HAP-1 (cell line): Measurements from ENCODE around the gene RAB7A.

Experiments used
- DNase-seq, 2 experiments: peaks; one replicate each; pipeline ENCODE4 v3.0.0-alpha.2; 2016 to 2020; ENCODE audit warnings: low spot score in 2 of 2
- H3K27me3 ChIP-seq: fragments of 250-450 bp; sonication (Bioruptor Pico); 2 replicates; pipeline ENCODE4 v1.5.1; 2020; ENCODE audit warnings: low read depth, mild to moderate bottlenecking, moderate library complexity
- H3K36me3 ChIP-seq: fragments of 250-450 bp; sonication (Bioruptor Pico); replicated peaks from 2 replicates; pipeline ENCODE4 v1.5.1; 2020; ENCODE audit warnings: mild to moderate bottlenecking
- H3K4me1 ChIP-seq: fragments of 250-450 bp; sonication (Bioruptor Pico); 2 replicates; pipeline ENCODE4 v1.5.1; 2020; ENCODE audit warnings: mild to moderate bottlenecking
- H3K4me3 ChIP-seq: fragments of 250-450 bp; sonication (Bioruptor Pico); 2 replicates; pipeline ENCODE4 v1.5.1; 2020; ENCODE audit warnings: mild to moderate bottlenecking, moderate library complexity
- H3K9me3 ChIP-seq: fragments of 250-450 bp; sonication (Bioruptor Pico); 2 replicates; pipeline ENCODE4 v1.5.1; 2020; ENCODE audit warnings: mild to moderate bottlenecking, moderate library complexity
- in situ Hi-C: fragments of 300-500 bp; cut with MboI; formaldehyde crosslinking; loops from 3 replicates; pipeline ENCODE4 v1.14.3; 2020; ENCODE audit warnings: low sequenced_read_pairs, inconsistent platforms, mixed read lengths

The RAB7A gene

GRCh38 chr3:128841926-128842920 is 116.2 kb downstream of the RAB7A start:
- in situ Hi-C loops: no loop called here
- H3K9me3 ChIP-seq: no peaks in the 10 kb centered on the region

DNA sequence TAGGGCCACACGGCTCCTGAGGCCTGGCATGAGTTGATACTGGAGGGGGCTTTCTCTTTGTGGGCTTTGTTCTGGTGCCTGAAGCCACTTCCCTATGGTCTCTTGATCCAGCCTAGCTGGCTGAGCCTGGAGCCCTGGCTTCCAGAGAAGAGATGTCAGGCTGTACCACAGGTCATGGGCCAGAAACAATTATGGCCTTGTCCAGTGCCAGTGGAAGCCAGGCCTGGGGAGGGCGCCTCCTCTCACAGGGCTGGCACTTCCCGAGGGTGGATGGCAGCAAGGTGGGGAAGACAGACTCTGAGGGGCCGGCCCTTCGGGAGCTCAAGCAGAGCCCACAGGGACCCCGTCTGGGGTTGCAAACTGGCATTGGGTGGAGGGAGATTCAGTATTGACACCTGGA is 118.5 kb downstream of the RAB7A start:
- Histone ChIP-seq H3K9me3 (no peaks in the 10 kb centered on the region), H3K4me1 (peaks cover 10% of the 10 kb centered on the region), H3K4me3 (no peak overlapping the region), H3K27me3 (no peaks in the 10 kb centered on the region), H3K36me3 (no peaks in the 10 kb centered on the region)
- in situ Hi-C loops: no loop called here
- DNase-seq: no peak

More at GRCh38 chr3:128841926-128842920, 116.2 kb downstream of the RAB7A start:
- Histone ChIP-seq H3K4me1 (peaks cover 10% of the 10 kb centered on the region), H3K36me3 (no peaks in the 10 kb centered on the region), H3K4me3 (no peak overlapping the region), H3K27me3 (no peaks in the 10 kb centered on the region)
- no peak for DNase-seq

GRCh38 chr3:128845119-128845777 is 119.3 kb downstream of the RAB7A start:
- H3K36me3 ChIP-seq: no peaks in the 10 kb centered on the region
- H3K4me1 ChIP-seq: peaks cover 10% of the 10 kb centered on the region
- DNase-seq: peak in 1 of 2 experiments; percentile 32
- in situ Hi-C loops: no loop called here
- no peaks in the 10 kb centered on the region for H3K27me3 ChIP-seq
- H3K4me3 ChIP-seq: peak overlapping the region; percentile 24; the same call in 1 of the 2 replicates
- H3K9me3 ChIP-seq: no peaks in the 10 kb centered on the region

DNA sequence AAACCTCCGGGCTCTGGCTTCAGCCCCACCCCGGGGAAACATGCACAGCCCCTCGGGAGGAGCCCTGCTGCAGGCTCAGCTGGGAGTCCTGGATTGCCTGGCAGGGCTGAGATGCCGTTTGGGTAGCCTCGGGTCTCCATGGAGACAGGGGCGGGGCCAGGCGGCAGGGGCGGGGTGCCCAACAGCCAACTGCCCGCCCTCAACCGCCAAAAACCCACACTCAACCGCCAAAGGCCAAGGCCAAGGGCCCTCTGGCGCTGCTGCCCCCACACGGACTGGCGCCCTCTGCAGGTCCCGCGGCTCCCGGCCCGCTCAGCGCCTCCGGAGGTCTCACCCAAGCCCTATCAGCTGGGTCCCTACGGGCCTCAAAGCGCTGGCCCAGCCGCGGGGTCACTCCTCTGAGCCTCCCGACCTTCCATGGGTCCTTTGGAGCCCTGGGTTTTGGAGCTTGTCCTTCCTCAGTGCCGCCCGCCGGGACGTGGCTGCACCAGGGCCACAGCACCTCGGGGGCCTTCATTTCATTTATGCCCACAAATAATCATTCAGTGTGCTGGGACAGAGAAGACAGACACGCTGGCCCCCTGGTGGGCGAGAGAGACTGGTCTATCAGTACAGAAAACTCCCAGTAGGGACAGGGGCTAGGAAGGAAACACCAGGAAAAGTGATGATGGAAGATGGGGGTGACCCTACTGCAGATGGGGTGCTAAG is 119.9 kb downstream of the RAB7A start:
- DNase-seq: peak; percentile 79 to 95
- Histone ChIP-seq H3K36me3 (no peaks in the 10 kb centered on the region), H3K9me3 (no peaks in the 10 kb centered on the region), H3K27me3 (no peaks in the 10 kb centered on the region), H3K4me1 (peaks cover 10% of the 10 kb centered on the region), H3K4me3 (peak overlapping the region; percentile 24)
- in situ Hi-C loops: no loop called here

DNA sequence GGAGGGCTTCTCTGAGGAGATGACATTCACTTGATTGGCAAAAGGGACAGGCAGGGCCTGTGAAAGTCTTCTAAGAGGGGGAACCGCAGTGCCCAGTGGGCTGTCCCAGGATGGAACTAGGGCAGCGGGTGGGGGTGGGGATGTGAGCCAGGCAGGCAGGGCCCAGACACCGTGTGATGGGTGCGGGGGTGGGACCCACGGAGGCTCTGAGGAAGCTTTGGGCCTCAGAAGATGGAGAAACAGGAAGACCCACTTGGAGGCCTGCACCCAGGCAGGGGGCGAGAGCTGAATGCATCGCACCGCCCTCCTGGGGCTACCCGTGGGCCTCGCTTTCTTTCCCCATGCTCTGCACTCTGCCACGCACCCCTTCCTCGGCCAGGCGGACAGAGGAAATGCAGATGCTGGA is 120.5 kb downstream of the RAB7A start:
- H3K4me1 ChIP-seq: peaks cover 10% of the 10 kb centered on the region

GRCh38 chr3:128847666-128848370 is 121.8 kb downstream of the RAB7A start:
- Histone ChIP-seq H3K27me3 (no peaks in the 10 kb centered on the region), H3K4me3 (no peak overlapping the region), H3K9me3 (no peaks in the 10 kb centered on the region), H3K4me1 (peaks cover 10% of the 10 kb centered on the region), H3K36me3 (no peaks in the 10 kb centered on the region)
- in situ Hi-C loops: no loop called here
- DNase-seq: no peak

More for the DNA sequence above, 120.5 kb downstream of the RAB7A start:
- Histone ChIP-seq H3K9me3 (no peaks in the 10 kb centered on the region), H3K4me3 (no peak overlapping the region), H3K36me3 (no peaks in the 10 kb centered on the region), H3K27me3 (no peaks in the 10 kb centered on the region)
- in situ Hi-C loops: no loop called here
- DNase-seq: no peak

DNA sequence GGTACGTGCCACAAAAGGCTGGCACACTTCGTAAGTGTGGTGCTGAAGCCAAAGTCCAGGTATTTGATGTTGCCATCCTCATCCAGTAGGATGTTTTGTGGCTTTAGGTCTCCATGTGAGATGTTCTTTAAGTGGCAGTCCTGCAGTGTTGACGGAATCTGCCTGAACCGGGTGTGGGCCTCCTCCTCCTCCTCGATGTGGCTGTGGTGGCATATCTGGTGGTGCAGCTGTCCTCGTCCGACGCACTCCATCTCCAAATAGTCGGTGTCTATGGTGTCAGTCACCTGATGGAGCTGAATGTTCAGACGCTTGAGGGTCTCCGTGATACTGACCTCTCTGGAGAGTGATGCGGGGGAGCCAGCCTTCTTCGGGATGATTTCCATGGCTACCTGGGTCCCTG is 123.0 kb downstream of the RAB7A start:
- no peak for DNase-seq
- in situ Hi-C loops: no loop called here
- H3K27me3 ChIP-seq: no peaks in the 10 kb centered on the region
- no peaks in the 10 kb centered on the region for H3K36me3 ChIP-seq
- no peak overlapping the region for H3K4me3 ChIP-seq
- H3K4me1 ChIP-seq: peaks cover 10% of the 10 kb centered on the region
- H3K9me3 ChIP-seq: peaks cover 3% of the 10 kb centered on the region; the same call in 1 of the 2 replicates

- in situ Hi-C loops: no loop called here
These were observed 124.0 kb downstream of the RAB7A start for GRCh38 chr3:128849911-128850455.

DNA sequence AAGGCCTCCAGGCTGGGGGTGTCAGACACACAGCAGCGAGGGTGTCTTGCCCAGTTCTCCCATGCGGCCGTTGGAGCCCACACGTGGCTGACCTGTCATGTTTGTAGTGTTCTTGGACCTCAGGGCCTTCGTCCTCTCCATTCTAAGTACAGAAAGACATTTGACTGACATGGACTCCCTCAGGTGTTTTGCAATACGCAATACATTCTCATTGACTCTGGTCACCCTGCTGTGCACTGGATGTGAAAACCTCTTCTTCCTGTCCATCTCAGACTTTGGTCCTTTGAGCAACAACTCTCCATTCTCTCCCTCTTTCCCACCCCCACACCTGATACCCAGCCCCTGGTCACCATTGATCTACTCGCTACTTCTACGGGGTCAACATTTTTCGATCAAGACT is 124.6 kb downstream of the RAB7A start:
- no peak for DNase-seq

More at GRCh38 chr3:128849911-128850455, 124.0 kb downstream of the RAB7A start:
- Histone ChIP-seq H3K4me3 (no peak overlapping the region), H3K9me3 (peaks cover 11% of the 10 kb centered on the region), H3K36me3 (no peaks in the 10 kb centered on the region), H3K27me3 (no peaks in the 10 kb centered on the region), H3K4me1 (peaks cover 10% of the 10 kb centered on the region)
- DNase-seq: no peak

DNA sequence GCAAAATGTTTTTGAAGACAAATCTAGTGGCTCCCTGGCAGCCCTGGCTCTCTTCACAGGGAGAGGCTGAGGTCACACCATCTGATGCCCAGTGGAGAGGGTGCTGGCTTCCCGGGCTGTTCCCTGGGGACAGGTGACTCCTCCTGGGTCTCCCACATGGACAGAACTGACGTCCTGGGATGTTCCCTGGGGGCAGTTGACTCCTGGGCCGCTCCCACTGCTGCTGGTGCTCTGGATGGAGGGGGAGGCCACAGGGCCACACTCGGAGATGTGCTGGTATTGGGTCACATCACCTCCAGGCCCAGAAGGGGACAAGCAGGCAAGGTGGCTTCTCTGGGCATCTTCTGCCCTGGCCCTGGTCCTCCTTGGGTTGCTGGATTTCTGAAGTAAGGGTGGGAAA is 125.6 kb downstream of the RAB7A start:
- no peaks in the 10 kb centered on the region for H3K4me1 ChIP-seq
- H3K27me3 ChIP-seq: no peaks in the 10 kb centered on the region
- H3K36me3 ChIP-seq: no peaks in the 10 kb centered on the region
- peaks cover 11% of the 10 kb centered on the region for H3K9me3 ChIP-seq
- DNase-seq: no peak
- in situ Hi-C loops: no loop called here
- H3K4me3 ChIP-seq: no peak overlapping the region

More for the DNA sequence above, 124.6 kb downstream of the RAB7A start:
- Histone ChIP-seq H3K4me3 (no peak overlapping the region), H3K27me3 (no peaks in the 10 kb centered on the region), H3K36me3 (no peaks in the 10 kb centered on the region), H3K4me1 (peaks cover 7% of the 10 kb centered on the region), H3K9me3 (peaks cover 11% of the 10 kb centered on the region)
- in situ Hi-C loops: no loop called here

DNA sequence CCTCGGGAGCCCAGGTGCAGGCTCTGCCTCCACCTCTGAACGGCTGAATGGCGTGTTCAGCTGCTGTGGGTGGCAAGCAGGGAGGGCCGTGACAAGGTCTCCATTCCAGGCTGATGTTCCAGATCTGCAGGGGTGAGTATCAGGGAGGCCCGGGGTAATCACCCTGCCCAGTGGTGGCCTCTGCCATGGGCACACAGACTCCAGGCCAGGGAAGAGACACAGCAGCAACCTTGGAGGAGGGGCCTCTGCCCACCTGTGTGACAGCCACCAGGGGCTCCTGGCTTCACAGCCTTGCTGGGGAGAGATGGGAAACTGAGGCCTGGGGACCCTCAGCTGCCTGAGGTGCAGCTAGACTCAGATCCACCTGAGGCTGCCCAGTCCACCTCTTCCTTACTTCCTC is 127.8 kb downstream of the RAB7A start:
- in situ Hi-C loops: no loop called here
- Histone ChIP-seq H3K27me3 (no peaks in the 10 kb centered on the region), H3K36me3 (no peaks in the 10 kb centered on the region), H3K9me3 (peaks cover 11% of the 10 kb centered on the region), H3K4me3 (no peak overlapping the region), H3K4me1 (no peaks in the 10 kb centered on the region)
- DNase-seq: no peak

DNA sequence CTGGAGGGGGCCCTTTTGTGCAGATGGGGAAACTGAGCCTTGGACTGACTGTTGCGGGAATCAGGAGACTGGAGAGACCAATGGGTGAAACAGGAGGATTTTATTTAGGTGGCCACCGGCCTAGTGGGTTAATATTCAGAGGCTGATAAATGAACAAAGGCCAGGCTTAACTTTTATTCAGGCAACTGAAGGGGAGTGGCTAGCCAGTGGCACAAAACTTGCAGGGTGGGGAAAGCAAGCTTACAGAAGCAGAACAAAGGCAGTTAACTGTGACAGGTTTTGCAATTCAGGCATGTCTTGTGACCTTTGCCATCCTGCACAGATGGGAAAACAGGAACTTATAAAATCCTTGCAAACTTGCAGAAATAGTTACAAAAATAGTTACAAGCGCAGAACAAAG is 128.5 kb downstream of the RAB7A start:
- Histone ChIP-seq H3K9me3 (peaks cover 16% of the 10 kb centered on the region), H3K27me3 (no peaks in the 10 kb centered on the region), H3K4me1 (no peaks in the 10 kb centered on the region), H3K4me3 (no peak overlapping the region), H3K36me3 (no peaks in the 10 kb centered on the region)
- DNase-seq: no peak
- in situ Hi-C loops: no loop called here

DNA sequence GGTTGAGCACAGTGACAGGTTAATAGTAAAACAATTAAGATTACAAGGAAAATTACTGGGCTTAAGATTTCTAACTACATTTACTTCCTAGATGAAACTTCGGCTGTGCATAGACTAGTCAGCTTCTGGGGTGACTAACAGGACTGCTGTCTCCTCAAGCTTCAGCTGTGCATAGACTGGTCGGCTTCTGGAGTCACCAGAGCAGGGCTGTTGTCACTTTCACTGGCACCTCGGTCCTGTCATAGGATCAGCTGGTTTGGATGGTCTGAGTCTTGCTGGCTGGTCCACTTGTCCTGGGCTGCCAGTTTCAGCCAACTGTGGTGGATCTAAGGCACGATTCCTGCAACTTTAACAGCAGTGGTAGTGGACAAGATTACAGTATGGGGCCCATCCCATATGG is 129.6 kb downstream of the RAB7A start:
- Histone ChIP-seq H3K9me3 (peaks cover 26% of the 10 kb centered on the region), H3K4me1 (no peaks in the 10 kb centered on the region), H3K36me3 (0 out of 2 replicates have a peak, but pooled peaks cover 3% of the 10 kb centered on the region), H3K27me3 (no peaks in the 10 kb centered on the region), H3K4me3 (no peak overlapping the region)
- no peak for DNase-seq
- in situ Hi-C loops: no loop called here
